GM21528 (cell line): ENCODE results near the gene RNF39.

Source experiments
- ATAC-seq: cut with Tn5 transposase; IDR thresholded peaks from one replicate; pipeline ENCODE4 v1.9.1; 2021; ENCODE audit warnings: mild to moderate bottlenecking, moderate library complexity; ENCODE audit not compliant: unreplicated experiment, low FRiP score

RNF39 gene

DNA sequence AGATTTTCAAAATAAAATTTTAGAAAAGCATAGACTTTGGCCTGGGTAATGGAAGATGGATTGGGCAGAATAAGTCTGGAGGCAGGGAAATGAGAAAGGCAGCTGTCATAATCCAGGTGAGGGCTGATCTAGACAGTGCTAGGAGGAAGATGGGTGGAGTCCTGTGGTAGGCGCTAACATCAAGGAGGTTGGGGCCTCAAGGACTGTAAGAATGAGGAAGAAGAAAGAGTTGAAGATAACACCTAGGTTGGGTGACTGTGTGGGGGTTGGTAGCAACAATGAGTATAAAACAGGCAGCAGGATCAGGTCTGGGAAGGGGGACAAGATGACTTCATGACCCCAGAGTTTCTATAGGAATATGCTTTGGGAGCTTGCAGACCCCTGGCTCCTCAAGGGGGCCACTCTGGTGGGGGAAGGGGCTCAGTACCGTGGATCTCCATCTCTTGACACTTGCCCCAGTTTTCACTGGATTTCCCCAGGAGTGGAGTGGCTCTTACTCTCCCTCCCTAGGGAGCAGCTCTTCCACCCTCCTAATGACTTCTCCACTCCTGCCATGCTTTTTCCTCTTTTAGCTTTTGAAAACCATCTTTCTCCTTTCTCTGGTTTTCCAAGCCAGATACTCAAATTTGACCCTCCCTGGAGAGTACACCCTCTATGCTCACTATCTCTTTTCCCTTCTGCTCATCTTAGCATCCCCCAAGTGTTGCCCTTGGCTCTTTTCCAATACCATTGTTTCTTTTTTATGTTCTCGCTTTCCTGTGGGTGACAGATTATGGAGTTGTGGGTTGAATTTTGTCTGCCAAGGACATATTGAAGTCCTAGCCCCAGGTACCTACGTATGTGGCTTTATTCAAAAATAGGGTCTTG, 22.6 kb upstream of the RNF39 start:
- ATAC-seq: no peak

GRCh38 chr6:30096829-30097228, 21.3 kb upstream of the RNF39 start:
- ATAC-seq: no peak

DNA sequence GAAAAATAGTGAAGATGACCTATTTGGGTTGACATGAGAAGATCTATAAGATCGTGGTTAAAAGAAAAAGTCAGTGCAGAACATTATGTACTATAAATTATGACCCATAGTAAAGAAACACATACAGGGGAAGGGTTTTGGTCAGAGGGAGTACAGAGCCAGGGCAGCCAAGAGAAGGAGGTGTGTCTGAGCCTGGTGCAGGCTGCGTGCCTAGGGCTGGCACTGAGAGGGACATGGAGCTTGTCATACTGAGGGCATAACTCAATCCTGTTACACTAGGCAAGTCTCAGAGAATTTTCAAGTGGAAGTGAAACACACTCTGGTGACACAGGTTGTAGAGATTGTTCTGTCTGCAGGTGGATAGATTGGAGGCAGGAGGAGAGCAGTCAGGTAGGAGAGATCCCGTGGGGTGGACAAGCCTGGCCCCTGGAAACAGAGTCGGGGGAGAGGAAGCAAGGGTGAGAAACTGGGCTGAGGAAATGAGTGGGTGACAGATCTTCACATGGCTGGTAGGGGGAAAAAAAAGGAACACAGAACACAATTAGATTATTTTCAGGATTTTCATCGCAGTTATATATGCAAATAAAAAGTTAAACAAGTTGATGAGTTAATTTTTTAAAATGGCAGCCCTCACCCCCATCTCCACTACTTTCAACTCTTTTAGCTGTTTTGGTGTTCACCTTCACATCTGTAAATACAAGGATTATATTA, 18.5 kb upstream of the RNF39 start:
- no peak for ATAC-seq

GRCh38 chr6:30092852-30093543, 17.4 kb upstream of the RNF39 start:
- no peak for ATAC-seq

DNA sequence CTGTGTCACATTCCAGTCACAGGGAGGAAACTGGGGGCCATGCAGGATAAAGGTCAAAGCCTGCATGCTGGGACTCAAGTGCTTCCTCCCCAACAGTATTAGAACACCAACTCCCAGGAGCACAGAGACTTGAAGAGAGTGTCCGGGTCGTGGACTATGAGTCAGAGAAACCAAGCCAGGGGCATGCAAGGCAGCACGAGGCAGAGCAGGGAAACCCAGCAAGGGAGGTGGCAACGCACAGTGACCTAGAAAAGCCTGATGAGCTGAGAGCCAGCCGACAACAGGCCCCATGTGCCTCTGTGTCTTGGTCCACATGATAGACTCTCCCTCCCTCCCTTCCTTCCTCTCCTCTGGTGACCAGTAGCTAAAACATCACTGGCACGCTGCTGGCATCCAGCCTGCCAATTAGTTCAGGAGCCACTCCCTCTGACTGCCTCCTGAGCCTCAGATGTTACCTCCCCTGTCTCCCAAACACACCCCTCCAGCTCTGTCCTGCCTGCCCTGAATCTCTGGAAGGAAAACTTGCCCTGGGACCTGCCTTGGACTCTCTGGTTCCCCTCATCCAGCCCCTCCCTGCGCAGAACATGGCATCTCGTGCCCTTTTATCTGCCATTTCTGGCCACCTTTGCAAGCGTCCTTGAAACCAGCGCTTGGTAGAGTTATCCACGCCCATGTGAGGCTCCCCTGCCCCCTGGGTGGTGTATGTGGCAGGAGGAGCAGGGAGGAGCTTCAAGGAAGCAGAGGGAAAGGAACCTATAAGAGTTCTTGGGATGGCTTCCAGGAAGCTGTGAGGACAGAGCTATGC, 16.2 kb upstream of the RNF39 start:
- ATAC-seq: no peak

DNA sequence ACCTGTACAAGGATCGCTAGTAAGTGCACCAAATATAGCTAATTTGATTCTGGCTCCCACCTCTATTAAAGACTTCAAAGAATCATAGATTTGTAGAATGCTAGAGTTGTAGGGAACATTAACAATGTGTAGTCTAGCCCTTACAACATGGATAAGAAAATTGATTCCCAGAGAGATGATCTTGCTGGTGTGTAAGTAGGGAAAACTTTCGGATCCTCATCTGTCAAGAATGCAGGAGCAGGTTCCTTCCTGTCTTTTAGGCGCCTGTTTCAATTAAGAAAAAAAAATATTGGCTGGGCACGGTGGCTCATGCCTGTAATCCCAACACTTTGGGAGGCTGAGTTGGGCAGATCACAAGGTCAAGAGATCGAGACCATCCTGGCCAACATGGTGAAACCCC, 12.3 kb upstream of the RNF39 start:
- no peak for ATAC-seq

DNA sequence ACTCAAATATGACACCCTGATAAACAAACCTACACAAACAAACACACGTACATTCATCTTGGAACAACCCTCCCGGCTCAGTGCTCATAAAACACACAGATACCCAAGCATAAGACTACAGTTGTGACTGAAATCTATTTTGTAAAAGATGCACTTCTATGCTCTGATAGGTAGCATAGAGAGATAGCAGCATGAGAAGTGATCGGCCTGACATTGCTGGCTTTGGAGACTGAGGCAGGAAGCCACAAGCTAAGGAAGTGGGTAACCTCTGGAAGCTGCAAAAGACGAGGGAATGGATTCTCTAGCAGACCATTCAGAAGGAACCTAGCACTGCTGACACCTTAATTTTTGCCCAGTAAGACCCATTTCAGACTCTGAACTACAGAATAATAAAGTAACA, 1.6 kb upstream of the RNF39 start:
- ATAC-seq: no peak

DNA sequence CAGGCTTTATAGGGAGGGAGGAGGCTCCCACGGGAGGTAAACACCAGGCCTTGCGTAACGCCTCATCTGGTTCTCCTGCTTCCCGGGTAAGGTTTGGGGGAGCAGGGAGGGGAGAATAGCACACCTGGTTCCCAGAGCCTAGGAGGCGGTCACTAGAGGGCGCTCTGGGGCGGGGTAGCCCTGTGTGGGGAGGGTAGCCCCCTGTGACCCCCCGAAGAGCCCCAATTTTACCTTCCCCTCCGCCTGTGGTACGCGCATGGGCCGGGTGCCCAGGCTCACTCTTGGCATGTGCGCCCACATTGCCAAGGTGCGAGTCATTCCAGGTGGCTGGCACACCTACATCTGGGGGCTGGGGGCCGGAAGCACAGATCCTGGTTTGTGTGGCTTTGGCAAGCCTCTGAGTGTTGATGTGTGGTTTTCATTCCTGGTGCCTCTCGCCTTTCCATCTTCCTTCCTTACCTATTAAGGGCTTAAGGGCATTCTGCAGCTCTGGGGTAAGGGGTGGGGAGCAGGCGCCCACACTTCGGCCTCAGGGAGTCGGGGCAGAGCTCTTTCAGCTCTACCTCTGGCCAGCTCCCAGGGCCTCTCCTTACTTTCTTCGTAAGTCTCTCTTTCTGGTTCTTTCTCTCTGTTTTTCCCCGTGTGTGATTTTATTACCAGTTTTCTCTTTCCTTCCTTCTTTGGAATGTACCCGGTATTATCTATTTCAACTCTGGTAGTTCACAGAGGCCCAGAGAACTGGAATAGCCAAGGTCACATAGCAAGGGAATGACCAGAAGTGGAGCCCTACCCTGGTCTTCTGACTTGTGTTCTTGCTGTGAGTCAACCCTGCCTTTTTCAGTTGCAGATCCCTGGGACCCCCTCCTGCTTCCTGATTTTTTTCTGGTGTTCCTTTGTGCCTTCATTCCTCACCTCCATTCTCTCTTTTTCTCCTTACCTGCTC, 492 bp upstream of the RNF39 start:
- ATAC-seq: no peak

GRCh38 chr6:30074331-30075093, 1.1 kb downstream of the RNF39 start:
- ATAC-seq: no peak

DNA sequence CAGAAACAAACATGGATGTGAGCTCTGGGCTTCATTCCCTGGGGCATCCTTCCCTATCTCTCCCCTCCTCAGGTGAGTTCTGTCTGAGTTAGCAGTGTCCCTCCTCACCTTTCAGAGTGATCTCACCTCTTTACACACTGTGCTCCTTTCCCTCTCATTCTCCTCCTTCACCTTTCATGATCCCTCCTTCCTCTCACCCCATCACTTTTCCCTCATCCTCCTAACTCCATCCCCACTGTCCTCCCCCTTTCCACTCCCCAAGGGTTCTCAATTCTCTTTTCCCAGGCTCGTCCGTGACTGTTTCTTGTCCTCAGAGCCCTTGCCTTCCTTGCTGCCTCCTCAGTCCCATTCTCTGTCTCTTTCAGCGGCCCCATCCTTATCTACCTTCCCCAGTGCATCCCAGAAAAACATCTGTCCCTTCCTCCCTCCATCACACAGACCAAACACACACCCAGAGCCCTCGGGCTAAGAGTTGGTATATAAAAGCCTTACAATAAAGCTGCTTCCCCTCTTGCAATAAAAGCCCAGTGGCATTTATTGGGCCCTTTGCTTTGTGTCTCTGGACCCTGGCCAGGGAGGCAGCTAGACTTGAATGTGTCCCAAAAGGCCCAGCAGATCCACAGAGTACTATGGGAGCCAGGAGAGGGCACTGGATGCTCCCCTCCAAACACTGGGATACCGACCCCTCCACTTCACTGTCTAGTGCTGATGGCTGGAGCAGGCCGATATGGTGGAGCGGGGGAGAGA, 1.9 kb downstream of the RNF39 start:
- ATAC-seq: no peak

DNA sequence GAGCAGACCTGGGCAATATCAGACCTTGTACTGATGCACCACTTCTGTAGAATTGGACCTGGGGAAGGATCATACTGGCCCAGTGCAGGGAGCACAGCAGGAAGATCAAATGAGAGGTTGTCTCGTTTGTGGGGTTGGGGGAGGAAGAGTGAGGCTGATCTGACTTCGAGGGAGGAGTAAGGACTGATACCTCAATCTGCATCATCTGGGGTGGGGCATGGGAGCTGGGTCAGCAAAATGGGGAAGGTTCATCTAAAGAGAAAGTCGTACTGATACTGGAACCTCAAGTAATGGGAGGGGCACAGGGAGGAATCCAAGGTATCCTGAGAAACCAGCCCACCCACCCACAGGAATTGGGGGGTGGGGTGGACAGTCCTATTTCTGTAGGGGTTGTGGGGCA, 3.7 kb downstream of the RNF39 start:
- ATAC-seq: no peak

DNA sequence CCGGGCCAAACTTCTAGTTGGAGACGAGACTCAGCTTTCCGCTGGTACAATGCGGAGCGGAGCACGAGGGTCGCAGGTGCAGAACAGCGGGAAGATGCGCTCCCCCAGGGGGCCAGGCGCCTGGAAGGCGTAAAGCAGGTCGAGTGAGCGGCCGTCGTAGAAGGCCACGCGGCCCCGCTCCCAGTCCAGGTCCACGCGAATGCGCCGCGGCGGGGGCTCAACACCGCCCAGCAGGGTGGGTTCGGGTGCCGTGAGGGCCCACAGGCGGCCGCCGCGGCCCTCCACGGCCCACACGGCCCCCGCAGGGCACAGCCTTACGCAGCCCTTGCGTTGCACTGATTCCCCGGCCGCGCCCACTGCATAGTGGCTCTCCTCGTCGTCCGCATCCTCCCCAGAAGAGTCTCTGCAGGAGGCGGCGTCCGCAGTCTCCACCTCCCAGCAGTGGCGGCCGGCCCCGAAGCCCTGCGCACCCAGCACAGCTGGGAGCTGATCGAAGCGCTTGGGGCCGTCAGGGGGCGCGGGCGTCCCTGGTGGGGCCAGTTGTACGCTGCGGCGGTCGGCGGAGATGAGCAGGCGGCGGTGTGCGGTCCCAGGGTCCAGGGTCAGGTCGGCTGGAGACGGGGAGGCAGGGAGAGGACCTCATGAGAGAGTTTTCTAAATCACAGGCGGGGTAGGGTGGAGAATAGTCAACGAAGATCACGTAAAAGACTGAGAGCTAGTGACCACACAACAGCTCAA, 4.3 kb downstream of the RNF39 start:
- ATAC-seq: no peak

- ATAC-seq: no peak
Observed at GRCh38 chr6:30067460-30068139, 8.0 kb downstream of the RNF39 start.

GRCh38 chr6:30066577-30067459, 8.8 kb downstream of the RNF39 start, which contains the start of gene PPP1R11:
PPP1R11 (plus strand) TSS chr6:30067198; CDS start chr6:30067411, 213 bp downstream.
- ATAC-seq: peak; percentile 93

GRCh38 chr6:30066082-30066481, 9.5 kb downstream of the RNF39 start:
- ATAC-seq: peak; percentile 1

GRCh38 chr6:30063315-30063714, 12.3 kb downstream of the RNF39 start:
- ATAC-seq: no peak
